Activated T-cell treated with anti-CD3 and anti-CD28 coated beads, Interleukin-2, amount 50 U/mL, for 24 hours (primary cell): ENCODE measurements around the gene PRXL2B.

Experiments
- DNase-seq: peaks from one replicate; pipeline ENCODE4 v3.0.0-alpha.2; 2020
- H3K27ac Mint-ChIP-seq: 2 replicates; pipeline ENCODE4 v1.8.0; 2020; ENCODE audit warnings: mild to moderate bottlenecking, mixed read lengths
- H3K27me3 Mint-ChIP-seq: 2 replicates; pipeline ENCODE4 v1.8.0; 2020; ENCODE audit warnings: mixed read lengths
- H3K36me3 Mint-ChIP-seq: 2 replicates; pipeline ENCODE4 v1.8.0; 2020; ENCODE audit warnings: low read depth, mixed read lengths
- H3K4me1 Mint-ChIP-seq: 2 replicates; pipeline ENCODE4 v1.8.0; 2020; ENCODE audit warnings: low read depth, mixed read lengths
- H3K4me3 Mint-ChIP-seq: 2 replicates; pipeline ENCODE4 v1.8.0; 2020; ENCODE audit warnings: mild to moderate bottlenecking, moderate library complexity, mixed read lengths
- H3K9me3 Mint-ChIP-seq: 2 replicates; pipeline ENCODE4 v1.8.0; 2020; ENCODE audit warnings: mixed read lengths

PRXL2B gene

DNA sequence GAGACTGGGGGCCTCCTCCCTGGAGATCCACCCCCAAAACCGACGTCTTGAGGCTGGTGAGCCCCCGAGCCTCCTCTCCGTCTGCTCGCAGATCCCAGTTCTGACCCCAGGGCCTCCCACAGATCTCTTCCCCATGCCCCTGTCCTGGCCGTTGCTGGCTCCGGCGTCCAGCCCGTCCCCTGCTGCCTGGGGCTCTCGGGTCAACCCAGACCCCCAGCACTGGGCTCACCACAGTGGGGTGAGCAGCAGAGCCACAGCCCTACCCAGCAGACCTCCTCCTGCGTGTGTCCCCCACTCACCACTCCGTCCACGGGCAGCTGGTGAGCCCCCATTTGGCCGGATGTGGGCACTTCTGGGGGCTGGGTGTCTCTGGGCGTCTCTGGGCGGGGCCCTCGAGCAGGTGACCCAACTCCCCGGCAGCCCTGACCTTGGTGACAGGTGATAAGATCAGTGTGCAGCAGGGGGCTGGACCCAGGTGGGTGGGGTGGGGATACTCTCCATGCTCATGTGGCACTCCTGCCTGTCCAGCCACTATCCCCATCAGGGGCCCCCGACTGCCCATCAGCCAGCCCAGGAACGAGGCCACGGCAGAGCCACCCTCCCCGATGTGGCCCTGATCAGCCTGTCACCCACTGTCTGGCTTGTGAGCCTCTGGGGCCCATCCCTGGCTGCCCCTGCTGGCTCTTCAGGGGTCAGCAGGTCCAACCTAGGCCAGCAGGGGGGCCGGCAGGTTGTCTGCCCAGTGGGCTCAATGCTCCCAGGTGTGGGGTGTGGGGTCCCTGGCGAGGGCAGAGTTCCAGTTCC, 29.7 kb upstream of the PRXL2B start:
- Mint-ChIP-seq H3K4me1 (peaks cover 46% of the 10 kb centered on the region), H3K27me3 (no peaks in the 10 kb centered on the region), H3K4me3 (peak overlapping the region; percentile 99)

DNA sequence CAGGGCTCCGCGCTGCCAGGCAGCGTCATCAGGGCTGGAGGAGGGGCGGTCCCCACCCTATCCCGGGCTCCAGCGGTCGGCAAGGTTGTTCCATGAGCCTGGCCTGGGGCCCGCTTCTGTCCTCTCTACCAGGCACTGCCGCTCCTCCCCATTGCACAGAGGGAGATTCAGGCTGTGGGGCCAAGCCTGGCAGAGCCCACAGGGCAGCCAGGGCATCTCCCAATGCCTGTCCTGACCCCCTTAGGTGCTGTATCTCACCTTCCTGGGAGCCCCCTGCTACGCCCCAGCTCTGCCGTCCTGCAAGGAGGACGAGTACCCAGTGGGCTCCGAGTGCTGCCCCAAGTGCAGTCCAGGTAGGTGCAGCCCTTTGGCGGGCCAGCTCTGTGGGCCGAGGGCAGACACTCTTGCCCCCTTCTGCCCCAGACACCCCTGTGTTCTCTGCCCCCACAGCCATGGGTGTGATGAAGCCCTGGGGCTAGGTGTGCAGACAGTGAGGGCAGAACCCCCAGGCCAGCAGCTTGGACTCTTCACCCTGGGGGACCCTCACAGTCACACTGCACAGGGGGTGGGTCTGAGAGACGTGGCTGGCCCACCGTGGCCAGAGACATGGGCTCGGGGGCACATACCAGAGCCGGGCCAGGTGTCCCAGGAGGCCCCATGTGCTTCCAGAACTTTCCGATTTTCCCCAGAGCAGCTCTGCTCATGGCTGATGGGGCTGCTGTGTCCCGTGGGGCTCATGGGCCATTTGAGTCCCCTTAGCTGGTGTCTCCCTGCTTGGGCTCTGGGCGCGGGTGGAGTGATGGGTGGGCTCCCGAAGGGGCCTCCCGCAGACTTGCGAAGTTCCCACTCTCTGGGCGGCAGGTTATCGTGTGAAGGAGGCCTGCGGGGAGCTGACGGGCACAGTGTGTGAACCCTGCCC, 28.8 kb upstream of the PRXL2B start:
- peak overlapping the region; percentile 98 for H3K27ac Mint-ChIP-seq
- H3K9me3 Mint-ChIP-seq: no peaks in the 10 kb centered on the region
- H3K36me3 Mint-ChIP-seq: peaks cover 61% of the 10 kb centered on the region
- DNase-seq: no peak
- no peaks in the 10 kb centered on the region for H3K27me3 Mint-ChIP-seq
- H3K4me1 Mint-ChIP-seq: peaks cover 46% of the 10 kb centered on the region
- H3K4me3 Mint-ChIP-seq: peak overlapping the region; percentile 99

More for the DNA sequence above, 29.7 kb upstream of the PRXL2B start:
- DNase-seq: peak; percentile 68
- H3K36me3 Mint-ChIP-seq: peaks cover 54% of the 10 kb centered on the region
- peak overlapping the region; percentile 98 for H3K27ac Mint-ChIP-seq
- H3K9me3 Mint-ChIP-seq: no peaks in the 10 kb centered on the region

DNA sequence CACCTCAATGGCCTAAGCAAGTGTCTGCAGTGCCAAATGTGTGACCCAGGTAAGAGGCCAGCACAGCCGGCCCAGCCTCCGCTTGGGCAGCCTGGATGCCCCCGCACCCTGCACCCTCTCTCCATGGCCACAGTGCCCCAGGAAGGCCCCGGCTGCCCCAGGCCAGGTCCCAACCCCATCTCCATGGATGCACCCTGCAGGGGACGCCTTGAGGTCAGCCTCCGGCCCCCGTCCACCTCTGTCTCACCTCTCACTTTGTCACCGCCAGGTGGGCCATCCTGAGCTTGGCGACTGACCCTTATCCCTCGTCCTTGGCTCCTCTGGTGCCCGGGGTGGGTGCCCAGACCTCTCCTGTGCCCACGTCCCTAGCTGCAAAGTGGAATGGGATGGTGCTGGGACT, 28.2 kb upstream of the PRXL2B start:
- Mint-ChIP-seq H3K4me1 (peaks cover 46% of the 10 kb centered on the region), H3K36me3 (peaks cover 67% of the 10 kb centered on the region), H3K4me3 (peak overlapping the region; percentile 99)

DNA sequence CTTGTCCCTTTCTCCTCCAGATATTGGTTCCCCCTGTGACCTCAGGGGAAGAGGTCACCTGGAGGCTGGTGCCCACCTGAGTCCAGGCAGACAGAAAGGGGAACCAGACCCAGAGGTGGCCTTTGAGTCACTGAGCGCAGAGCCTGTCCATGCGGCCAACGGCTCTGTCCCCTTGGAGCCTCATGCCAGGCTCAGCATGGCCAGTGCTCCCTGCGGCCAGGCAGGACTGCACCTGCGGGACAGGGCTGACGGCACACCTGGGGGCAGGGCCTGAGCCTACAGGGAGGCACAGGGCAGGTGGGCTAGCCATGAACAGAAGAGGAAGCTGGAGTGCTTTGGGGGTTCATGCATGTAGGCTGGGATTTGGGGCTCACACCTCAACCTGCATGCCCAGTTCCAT, 27.7 kb upstream of the PRXL2B start:
- no peak for DNase-seq
- Mint-ChIP-seq H3K4me3 (peak overlapping the region; percentile 58), H3K36me3 (peaks cover 71% of the 10 kb centered on the region), H3K4me1 (peaks cover 44% of the 10 kb centered on the region), H3K9me3 (no peaks in the 10 kb centered on the region), H3K27me3 (no peaks in the 10 kb centered on the region), H3K27ac (peak overlapping the region; percentile 77)

More for the DNA sequence above, 28.2 kb upstream of the PRXL2B start:
- H3K9me3 Mint-ChIP-seq: no peaks in the 10 kb centered on the region
- no peaks in the 10 kb centered on the region for H3K27me3 Mint-ChIP-seq
- H3K27ac Mint-ChIP-seq: peak overlapping the region; percentile 98
- no peak for DNase-seq

DNA sequence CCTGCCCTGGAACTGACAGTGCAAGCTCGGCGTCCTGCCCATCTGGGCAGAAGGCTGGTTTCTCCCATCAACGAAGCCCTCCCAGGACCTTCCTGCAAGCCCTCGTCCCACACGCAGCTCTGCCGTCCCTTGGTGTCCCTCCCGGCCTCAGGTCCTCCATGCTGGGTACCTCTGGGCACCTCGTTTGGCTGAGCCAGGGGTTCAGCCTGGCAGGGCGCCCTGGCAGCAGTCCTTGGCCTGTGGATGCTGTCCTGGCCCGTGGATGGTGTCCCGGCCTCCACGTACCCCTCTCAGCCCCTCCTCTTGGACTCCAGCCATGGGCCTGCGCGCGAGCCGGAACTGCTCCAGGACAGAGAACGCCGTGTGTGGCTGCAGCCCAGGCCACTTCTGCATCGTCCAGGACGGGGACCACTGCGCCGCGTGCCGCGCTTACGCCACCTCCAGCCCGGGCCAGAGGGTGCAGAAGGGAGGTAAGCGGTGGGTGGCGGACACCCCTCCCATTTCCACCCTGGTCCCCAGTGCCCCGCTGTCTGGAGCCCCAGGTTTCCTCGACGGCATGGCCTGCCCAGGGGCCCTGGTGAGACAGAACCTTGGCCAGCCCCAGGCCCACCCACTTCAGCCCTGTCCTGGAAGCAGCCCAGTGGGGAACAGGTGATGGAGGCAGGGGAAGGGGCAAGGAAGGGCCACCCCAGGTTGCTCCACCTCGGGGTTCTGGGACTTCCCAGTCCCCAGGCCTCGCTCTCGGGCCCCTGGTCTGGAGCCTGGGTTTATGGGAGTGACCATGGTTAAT, 26.9 kb upstream of the PRXL2B start:
- Mint-ChIP-seq H3K27me3 (no peaks in the 10 kb centered on the region), H3K4me1 (peaks cover 37% of the 10 kb centered on the region), H3K9me3 (no peaks in the 10 kb centered on the region), H3K36me3 (peaks cover 72% of the 10 kb centered on the region), H3K27ac (peak overlapping the region; percentile 44), H3K4me3 (no peak overlapping the region)
- no peak for DNase-seq

DNA sequence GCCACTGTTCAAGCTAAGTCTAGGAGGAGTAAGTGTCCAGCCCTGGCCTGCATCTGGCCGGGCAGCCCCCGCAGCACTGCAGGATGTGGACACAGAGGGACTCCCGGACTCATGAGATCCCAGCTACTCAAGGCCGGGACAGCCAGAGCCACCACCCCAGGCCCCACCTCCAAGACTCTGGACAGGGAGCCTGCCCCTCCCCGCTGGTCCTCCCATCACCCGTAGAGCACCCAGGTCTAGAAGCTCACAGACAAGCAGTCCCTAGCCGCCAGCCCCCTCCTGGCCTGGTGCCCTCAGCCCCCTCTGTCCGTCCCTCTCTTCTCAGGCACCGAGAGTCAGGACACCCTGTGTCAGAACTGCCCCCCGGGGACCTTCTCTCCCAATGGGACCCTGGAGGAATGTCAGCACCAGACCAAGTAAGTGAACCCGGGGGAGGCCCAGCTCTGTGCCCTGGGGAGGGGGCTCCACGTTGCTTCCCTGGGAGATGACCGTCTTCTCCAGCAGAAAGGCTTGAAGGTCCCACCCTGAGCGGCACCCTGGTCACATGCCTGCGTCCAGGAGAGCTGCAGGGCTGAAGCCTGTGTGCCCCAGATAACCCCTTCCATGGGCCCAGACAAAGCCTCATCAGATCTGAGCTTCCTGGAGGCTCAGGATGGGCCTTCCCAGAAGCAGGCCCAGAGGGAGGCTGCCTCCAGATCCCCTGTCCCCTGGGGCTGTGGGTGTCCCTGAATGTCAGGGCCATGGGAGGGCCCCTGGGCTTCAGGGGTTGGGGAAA, 26.1 kb upstream of the PRXL2B start:
- Mint-ChIP-seq H3K4me1 (peaks cover 29% of the 10 kb centered on the region), H3K9me3 (no peaks in the 10 kb centered on the region), H3K27ac (peak overlapping the region; percentile 37), H3K36me3 (peaks cover 71% of the 10 kb centered on the region), H3K27me3 (no peaks in the 10 kb centered on the region), H3K4me3 (no peak overlapping the region)
- no peak for DNase-seq

DNA sequence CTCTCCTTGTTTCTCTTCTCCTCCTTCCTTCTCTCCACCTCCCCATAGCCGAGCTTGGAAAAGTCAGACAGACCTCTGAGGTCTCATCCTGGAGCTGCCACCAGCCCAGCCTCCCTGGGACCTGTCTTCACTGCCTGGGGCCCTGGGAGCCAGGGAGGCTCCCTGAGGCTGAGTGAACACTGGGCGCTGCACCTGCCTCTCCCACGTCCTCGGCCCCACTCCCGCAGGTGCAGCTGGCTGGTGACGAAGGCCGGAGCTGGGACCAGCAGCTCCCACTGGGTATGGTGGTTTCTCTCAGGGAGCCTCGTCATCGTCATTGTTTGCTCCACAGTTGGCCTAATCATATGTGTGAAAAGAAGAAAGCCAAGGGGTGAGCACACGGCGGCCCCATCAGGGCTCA, 25.1 kb upstream of the PRXL2B start:
- no peaks in the 10 kb centered on the region for H3K9me3 Mint-ChIP-seq
- peak overlapping the region; percentile 85 for H3K27ac Mint-ChIP-seq
- H3K27me3 Mint-ChIP-seq: no peaks in the 10 kb centered on the region
- H3K4me1 Mint-ChIP-seq: peaks cover 25% of the 10 kb centered on the region
- no peak for DNase-seq
- no peak overlapping the region for H3K4me3 Mint-ChIP-seq
- H3K36me3 Mint-ChIP-seq: peaks cover 64% of the 10 kb centered on the region

DNA sequence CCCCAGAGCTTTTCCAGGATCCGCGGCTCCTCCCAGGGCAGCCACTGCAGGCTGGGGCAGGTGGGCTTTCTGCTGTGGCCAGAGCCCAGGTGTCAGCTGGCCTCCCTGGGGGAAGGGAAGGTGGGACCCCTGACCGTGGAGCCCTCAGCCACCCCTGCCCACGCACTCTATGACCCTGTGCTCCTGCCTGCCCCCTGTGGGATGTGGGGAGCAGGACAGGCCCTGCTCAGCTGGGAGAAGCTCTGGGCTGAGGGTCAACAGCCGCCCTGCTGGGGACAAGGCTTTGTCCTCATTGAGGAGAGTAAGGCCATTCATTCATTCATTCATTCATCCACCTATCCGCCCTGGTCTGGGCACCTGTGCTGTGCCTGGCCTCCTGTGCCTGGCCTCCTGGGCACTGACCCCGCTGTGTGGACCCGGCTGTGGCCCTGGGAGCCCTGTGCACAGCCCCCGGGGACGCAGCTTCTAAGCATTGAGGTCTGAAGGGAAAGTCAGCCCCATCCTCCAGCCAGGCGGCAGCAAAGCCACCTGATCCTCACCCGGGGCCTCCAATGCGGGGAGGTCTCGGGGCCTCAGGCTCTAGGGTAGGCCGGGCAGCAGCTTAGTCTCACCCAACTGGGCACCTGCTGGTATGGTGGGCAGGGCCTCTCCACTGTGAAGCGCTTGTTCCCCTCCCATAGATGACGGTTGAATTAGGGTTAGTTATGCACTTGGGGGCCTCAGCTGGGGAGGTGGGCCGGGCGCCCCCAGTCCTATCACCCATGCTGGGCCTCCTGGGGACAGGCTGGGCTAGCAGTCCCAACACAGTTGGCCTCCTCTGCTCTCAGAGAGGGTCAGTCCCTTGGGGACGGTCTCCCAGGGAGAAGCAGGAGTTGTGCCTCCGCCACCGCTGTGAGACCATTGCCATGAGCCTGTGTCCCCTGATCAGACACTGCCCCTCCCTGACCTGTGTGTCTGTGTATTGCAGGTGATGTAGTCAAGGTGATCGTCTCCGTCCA, 24.4 kb upstream of the PRXL2B start:
- Mint-ChIP-seq H3K4me1 (peaks cover 22% of the 10 kb centered on the region), H3K4me3 (no peak overlapping the region), H3K9me3 (no peaks in the 10 kb centered on the region), H3K27ac (peak overlapping the region; percentile 11), H3K27me3 (no peaks in the 10 kb centered on the region), H3K36me3 (peaks cover 60% of the 10 kb centered on the region)
- peak; percentile 54 for DNase-seq

DNA sequence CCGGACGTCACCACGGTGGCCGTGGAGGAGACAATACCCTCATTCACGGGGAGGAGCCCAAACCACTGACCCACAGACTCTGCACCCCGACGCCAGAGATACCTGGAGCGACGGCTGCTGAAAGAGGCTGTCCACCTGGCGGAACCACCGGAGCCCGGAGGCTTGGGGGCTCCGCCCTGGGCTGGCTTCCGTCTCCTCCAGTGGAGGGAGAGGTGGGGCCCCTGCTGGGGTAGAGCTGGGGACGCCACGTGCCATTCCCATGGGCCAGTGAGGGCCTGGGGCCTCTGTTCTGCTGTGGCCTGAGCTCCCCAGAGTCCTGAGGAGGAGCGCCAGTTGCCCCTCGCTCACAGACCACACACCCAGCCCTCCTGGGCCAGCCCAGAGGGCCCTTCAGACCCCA, 23.4 kb upstream of the PRXL2B start:
- DNase-seq: no peak
- no peaks in the 10 kb centered on the region for H3K9me3 Mint-ChIP-seq
- H3K27ac Mint-ChIP-seq: peak overlapping the region; percentile 37
- H3K36me3 Mint-ChIP-seq: peaks cover 51% of the 10 kb centered on the region
- no peak overlapping the region for H3K4me3 Mint-ChIP-seq
- no peaks in the 10 kb centered on the region for H3K27me3 Mint-ChIP-seq
- H3K4me1 Mint-ChIP-seq: peaks cover 15% of the 10 kb centered on the region

DNA sequence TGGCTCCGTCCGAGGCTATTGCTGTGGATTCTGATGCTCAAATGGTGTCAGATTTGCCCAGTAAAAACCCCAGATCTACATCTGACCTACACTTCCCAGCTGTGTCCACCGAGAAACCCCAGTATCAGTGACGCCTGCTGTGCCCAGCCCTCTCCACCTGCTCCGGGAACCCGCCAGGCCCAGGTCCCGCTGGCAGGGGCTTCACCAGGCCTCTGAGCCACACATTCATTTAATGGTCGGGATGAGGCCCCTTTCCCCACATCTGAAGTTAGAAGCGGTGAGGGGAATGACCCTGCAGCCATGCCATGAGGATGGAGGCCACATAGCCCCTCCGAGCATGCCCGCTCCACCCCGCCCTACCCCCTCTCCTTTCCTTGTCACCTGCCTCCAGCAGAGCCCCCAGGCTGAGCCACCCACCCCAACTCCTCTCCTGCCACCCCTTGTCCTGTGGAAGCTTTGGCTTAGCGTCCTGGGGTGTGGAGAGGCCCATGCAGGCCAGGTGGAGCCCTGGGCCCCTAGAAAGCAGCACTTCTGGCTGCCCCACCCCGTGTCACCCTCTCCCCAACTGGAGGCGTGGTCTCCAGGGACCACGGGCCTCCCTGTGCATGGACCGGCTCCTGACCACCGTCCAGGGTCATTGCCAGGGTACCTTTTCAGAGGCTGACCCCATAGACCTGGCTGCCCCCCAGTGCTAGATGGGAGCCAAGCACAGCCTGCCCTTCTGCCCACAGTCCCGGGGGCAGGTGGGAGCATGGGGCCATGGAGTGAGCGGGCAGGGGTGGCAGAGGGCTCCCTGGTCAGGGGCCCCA, 22.4 kb upstream of the PRXL2B start:
- Mint-ChIP-seq H3K4me1 (peaks cover 9% of the 10 kb centered on the region), H3K4me3 (no peak overlapping the region), H3K36me3 (peaks cover 41% of the 10 kb centered on the region), H3K27ac (no peak overlapping the region), H3K9me3 (no peaks in the 10 kb centered on the region), H3K27me3 (no peaks in the 10 kb centered on the region)
- DNase-seq: no peak

DNA sequence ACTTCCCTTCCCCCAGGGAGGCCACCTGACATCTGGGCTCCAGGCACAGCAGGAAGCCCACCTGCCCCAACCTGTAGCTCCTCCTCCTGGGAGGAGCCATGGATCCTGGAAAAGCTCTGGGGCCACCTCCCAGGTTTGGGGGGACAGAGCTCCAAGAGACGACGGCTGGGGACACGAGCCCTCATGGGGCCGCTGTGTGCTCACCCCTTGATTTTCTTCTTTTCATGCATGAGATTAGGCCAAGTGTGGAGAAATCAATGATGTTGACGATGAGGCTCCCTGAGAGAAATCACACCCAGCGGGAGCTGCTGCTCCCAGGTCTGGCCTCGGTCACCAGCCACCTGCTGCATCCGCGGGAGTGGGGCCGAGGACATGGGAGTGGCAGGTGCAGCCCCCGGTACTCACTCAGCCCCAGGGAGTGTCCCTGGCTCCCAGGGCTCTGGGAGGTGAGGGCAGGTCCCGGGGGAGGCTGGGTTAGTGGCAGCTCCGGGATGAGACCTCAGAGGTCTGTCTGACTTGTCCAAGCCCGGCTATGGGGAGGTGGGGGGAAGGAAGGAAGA, 21.7 kb upstream of the PRXL2B start:
- no peaks in the 10 kb centered on the region for H3K27me3 Mint-ChIP-seq

More for the DNA sequence above, 21.7 kb upstream of the PRXL2B start:
- peaks cover 5% of the 10 kb centered on the region for H3K4me1 Mint-ChIP-seq
- no peak overlapping the region for H3K27ac Mint-ChIP-seq
- no peak overlapping the region for H3K4me3 Mint-ChIP-seq
- H3K9me3 Mint-ChIP-seq: no peaks in the 10 kb centered on the region
- DNase-seq: no peak
- H3K36me3 Mint-ChIP-seq: peaks cover 35% of the 10 kb centered on the region
